ENCODE results near the gene CARD14. TPM values are rescaled to one million over a fixed set of nuclear protein-coding genes. Genes with fewer than 3 reads are reported as not detected.

CARD14 gene
- total RNA-seq, 1 experiment from 2014 or later: 0.24 TPM

DNA sequence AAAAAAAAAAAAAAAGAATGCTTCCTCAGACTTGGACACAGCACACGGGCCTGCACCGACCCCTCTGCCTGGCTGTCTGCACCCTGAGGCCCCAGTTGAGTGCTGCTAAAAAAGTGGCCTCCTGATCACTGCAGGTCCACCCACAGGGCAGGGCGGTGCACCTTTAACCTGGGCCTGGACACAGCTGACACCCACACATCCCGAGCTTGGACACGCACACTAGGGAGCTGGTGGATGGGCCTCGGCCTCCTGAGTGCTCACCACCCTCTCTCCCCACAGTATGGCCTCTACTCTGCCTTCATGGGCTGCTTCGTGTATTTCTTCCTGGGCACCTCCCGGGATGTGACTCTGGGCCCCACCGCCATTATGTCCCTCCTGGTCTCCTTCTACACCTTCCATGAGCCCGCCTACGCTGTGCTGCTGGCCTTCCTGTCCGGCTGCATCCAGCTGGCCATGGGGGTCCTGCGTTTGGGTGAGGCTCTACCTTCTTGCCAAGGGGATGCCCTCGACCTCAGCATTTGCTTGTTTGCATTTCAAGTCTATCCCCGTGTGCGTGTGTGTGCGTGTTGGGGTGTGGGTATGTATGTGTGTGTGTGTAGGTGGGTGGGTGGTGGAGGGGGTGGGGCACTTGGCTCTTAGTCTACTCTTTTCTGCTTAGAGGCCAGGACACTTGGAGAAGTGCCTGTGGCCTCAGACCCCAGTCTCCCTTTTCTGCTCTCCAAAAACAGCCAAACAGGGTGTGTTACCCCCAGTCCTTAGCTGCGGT lies 52.7 kb downstream of the CARD14 start:
- H3K4me1 ChIP-seq (ENCODE audit: insufficient read depth, low read length): no peaks in the 10 kb centered on the region
- H3K23me2 ChIP-seq (ENCODE audit: insufficient read length, low read depth, low read length, poor library complexity, severe bottlenecking): peaks cover 5% of the 10 kb centered on the region
- H3K9me3 ChIP-seq (ENCODE audit: control insufficient read depth, low read depth, low read length): no peaks in the 10 kb centered on the region
- H2BK5ac ChIP-seq (ENCODE audit: insufficient read length, low read length): no peak overlapping the region
- no peak overlapping the region for H4K5ac ChIP-seq (ENCODE audit: insufficient read length, low read depth, low read length)
- no peaks in the 10 kb centered on the region for H3K79me1 ChIP-seq (ENCODE audit: insufficient read depth, low read depth, low read length, poor library complexity, severe bottlenecking)
- no peak overlapping the region for H4K91ac ChIP-seq (ENCODE audit: insufficient read length, low read depth, low read length)
- no peak overlapping the region for H3K4me2 ChIP-seq (ENCODE audit: insufficient read depth, insufficient read length, low read length)
- H3T11ph ChIP-seq (ENCODE audit: low read length): no peak overlapping the region
- H3K14ac ChIP-seq (ENCODE audit: insufficient read depth, low read length): no peak overlapping the region
- no peaks in the 10 kb centered on the region for H3K79me2 ChIP-seq (ENCODE audit: insufficient read depth, low read length)
- no peak overlapping the region for H3K27ac ChIP-seq (ENCODE audit: insufficient read length, low read depth, low read length)
- H2BK12ac ChIP-seq (ENCODE audit: insufficient read length, low read depth, low read length): no peak overlapping the region
- no peak overlapping the region for H3K23ac ChIP-seq (ENCODE audit: insufficient read length, low read depth, low read length)
- Mint-ChIP-seq H3K4me1 (peaks cover 31 to 36% of the 10 kb centered on the region in 2 experiments), H3K36me3 (ENCODE audit: insufficient read depth in 1 of 3, low read depth in 3 of 3) (peaks cover 5 to 17% (median 12%) of the 10 kb centered on the region in 3 experiments; a peak in 5 of 7 replicates), H3K27ac (no peak overlapping the region; a peak in 1 of 7 replicates), H3K4me3 (peak overlapping the region; percentile 29 to 34; a peak in 4 of 5 replicates), H3K27me3 (ENCODE audit: low read depth) (no peaks in the 10 kb centered on the region; the same call in 1 of the 2 replicates), H3K9me3 (no peaks in the 10 kb centered on the region)
- TF ChIP-seq, protein P1, sequence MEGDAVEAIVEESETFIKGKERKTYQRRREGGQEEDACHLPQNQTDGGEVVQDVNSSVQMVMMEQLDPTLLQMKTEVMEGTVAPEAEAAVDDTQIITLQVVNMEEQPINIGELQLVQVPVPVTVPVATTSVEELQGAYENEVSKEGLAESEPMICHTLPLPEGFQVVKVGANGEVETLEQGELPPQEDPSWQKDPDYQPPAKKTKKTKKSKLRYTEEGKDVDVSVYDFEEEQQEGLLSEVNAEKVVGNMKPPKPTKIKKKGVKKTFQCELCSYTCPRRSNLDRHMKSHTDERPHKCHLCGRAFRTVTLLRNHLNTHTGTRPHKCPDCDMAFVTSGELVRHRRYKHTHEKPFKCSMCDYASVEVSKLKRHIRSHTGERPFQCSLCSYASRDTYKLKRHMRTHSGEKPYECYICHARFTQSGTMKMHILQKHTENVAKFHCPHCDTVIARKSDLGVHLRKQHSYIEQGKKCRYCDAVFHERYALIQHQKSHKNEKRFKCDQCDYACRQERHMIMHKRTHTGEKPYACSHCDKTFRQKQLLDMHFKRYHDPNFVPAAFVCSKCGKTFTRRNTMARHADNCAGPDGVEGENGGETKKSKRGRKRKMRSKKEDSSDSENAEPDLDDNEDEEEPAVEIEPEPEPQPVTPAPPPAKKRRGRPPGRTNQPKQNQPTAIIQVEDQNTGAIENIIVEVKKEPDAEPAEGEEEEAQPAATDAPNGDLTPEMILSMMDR (conservative IDR thresholded peaks at IDR 0.05): no peak
- no peak overlapping the region for H3K4ac ChIP-seq (ENCODE audit: low read depth, low read length)
- no peak for DNase-seq
- H2BK15ac ChIP-seq (ENCODE audit: low read depth, low read length): no peak overlapping the region
- H4K20me1 ChIP-seq (ENCODE audit: control insufficient read depth, insufficient read depth, insufficient read length): no peaks in the 10 kb centered on the region
- H3K9ac ChIP-seq (ENCODE audit: extremely low read depth, insufficient read length, low read length): no peak overlapping the region
- no peak overlapping the region for H3K18ac ChIP-seq (ENCODE audit: insufficient read length, low read depth, low read length)
- no peak overlapping the region for H2BK120ac ChIP-seq (ENCODE audit: low read depth, low read length, poor library complexity, severe bottlenecking)
- H2AFZ ChIP-seq (ENCODE audit: low read length): no peak overlapping the region
- no peak overlapping the region for H2AK5ac ChIP-seq (ENCODE audit: insufficient read length, low read length)
- H3K56ac ChIP-seq (ENCODE audit: insufficient read length, low read depth, low read length): no peak overlapping the region
- no CpG with 5 or more reads among the region's 18 CpGs for WGBS (ENCODE audit: extremely low coverage, insufficient read length, low lambda C conversion rate)
- no peak overlapping the region for H2BK20ac ChIP-seq (ENCODE audit: low read depth, low read length, poor library complexity, severe bottlenecking)
- no peaks in the 10 kb centered on the region for H3K27me3 ChIP-seq (ENCODE audit: insufficient read depth, low read length)
- no peak overlapping the region for H4K8ac ChIP-seq (replicated peaks; ENCODE audit: insufficient read length, low read depth, low read length)
